NT2/D1 (cell line): ENCODE results near the gene FAM3D.

ENCODE experiments used
- SUZ12 ChIP-seq: IDR thresholded peaks from 2 replicates; pipeline ENCODE4 v1.6.1; 2011; ENCODE audit not compliant: insufficient read length, insufficient read depth; ENCODE audit errors: extremely low read depth
- YY1 ChIP-seq: IDR thresholded peaks from 2 replicates; pipeline ENCODE4 v1.6.1; 2011; ENCODE audit not compliant: insufficient read length, insufficient read depth
- ZNF274 ChIP-seq: IDR thresholded peaks from 2 replicates; pipeline ENCODE4 v1.6.1; 2011; ENCODE audit warnings: mild to moderate bottlenecking, low read depth, low read length

GRCh38 chr3:58622892-58623291 lies 43.7 kb downstream of the FAM3D start:
- no peak for TF ChIP-seq YY1
- no peak for TF ChIP-seq SUZ12
- no peak for TF ChIP-seq ZNF274
